MM.1S (cell line): ENCODE results near the gene GNAL.

Experiments used
- EZH2 ChIP-seq: fragments of 300-600 bp; sonication (generic); optimal IDR thresholded peaks from 2 replicates; pipeline ENCODE3; 2017; ENCODE audit warnings: low read depth, mild to moderate bottlenecking, antibody characterized with exemption, low read length, mixed read lengths
- TF ChIP-seq, protein P1 (sequence below): fragments of 300-600 bp; sonication (generic); IDR thresholded peaks from 2 replicates; pipeline ENCODE4 v1.5.1; 2016; ENCODE audit warnings: antibody characterized with exemption, low read length, mixed read lengths

DNA sequence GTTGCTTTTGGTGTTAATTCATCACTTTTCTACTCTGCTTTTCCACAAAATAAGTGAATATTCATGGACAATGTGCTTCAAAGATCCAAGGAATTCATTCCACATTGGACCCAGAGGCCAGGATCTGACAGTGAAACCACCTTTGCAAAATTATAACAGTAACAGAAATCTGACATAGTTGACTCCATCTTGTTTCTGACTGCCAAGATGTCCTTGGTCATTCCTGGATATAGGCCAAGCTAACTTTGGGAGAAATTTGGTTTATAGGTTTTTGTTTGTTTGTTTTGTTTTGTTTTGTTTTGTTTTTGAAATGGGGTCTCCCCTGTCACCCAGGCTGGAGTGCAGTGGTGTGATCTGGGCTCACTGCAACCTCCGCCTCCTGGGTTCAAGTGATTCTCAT lies 208.7 kb downstream of the GNAL start:
- TF ChIP-seq, protein P1, sequence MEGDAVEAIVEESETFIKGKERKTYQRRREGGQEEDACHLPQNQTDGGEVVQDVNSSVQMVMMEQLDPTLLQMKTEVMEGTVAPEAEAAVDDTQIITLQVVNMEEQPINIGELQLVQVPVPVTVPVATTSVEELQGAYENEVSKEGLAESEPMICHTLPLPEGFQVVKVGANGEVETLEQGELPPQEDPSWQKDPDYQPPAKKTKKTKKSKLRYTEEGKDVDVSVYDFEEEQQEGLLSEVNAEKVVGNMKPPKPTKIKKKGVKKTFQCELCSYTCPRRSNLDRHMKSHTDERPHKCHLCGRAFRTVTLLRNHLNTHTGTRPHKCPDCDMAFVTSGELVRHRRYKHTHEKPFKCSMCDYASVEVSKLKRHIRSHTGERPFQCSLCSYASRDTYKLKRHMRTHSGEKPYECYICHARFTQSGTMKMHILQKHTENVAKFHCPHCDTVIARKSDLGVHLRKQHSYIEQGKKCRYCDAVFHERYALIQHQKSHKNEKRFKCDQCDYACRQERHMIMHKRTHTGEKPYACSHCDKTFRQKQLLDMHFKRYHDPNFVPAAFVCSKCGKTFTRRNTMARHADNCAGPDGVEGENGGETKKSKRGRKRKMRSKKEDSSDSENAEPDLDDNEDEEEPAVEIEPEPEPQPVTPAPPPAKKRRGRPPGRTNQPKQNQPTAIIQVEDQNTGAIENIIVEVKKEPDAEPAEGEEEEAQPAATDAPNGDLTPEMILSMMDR, result no peak
- TF ChIP-seq EZH2, result no peak
